Daoy (cell line): ENCODE data around the gene NTRK1. TPM values are rescaled to one million over a fixed set of nuclear protein-coding genes. Genes with fewer than 3 reads are reported as not detected.
A peak's percentile ranks its signal among the peaks of the same experiment; 100 is the strongest.

Source experiments
- DNase-seq: peaks from one replicate; pipeline ENCODE4 v3.0.0-alpha.2; 2015; ENCODE audit warnings: low read depth
- total RNA-seq: library from RNA; depleted of rRNA; stranded (reverse); fragments of >200 nt; shearing (Covaris generic); gene quantifications from 2 replicates; pipeline ENCODE4 v1.2.3, GENCODE V29; 2014; rRNA removed

Gene NTRK1
- total RNA-seq = 0.40 TPM in 1 of 2 replicates, not detected in the other

DNA sequence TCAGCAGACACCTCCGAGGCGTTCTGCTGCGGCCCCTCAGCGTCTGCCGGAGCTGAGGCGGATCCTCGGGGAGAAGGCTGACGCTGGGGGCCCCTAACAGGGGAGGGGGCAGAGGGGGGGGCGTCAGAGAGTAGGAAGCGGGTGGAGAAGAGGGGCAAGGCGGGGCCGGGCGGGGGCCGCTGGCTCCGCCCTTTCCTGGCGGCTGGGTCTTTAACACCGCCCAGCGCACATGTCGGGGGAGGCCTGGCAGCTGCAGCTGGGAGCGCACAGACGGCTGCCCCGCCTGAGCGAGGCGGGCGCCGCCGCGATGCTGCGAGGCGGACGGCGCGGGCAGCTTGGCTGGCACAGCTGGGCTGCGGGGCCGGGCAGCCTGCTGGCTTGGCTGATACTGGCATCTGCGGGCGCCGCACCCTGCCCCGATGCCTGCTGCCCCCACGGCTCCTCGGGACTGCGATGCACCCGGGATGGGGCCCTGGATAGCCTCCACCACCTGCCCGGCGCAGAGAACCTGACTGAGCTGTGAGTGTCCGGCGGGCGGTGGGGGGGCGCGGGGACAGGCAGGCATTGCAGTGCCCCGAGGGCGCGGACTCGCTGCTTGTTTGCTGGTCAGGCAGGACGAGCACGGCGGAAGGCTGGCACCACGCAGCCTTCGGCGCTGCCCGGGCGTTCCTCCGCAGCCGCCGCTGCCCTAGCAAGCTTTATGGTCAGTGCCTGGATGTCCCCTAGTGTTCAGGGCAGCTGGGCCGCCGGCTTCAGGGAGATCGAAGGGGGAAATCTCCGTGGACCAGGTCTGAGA, at the start of gene NTRK1:
NTRK1 (plus strand) TSS at position 238 of the 796 bp plus-strand sequence; CDS start at position 308, 70 bp downstream.
- peak; percentile 62 for DNase-seq

- no peak for DNase-seq
These were observed 49.5 kb upstream of the NTRK1 start for GRCh38 chr1:156811168-156811567.

GRCh38 chr1:156812293-156812990, 48.2 kb upstream of the NTRK1 start:
- no peak for DNase-seq

GRCh38 chr1:156813298-156813697, 47.4 kb upstream of the NTRK1 start:
- no peak for DNase-seq

- DNase-seq = peak; percentile 58
These were observed 46.7 kb upstream of the NTRK1 start for GRCh38 chr1:156813750-156814570.

DNA sequence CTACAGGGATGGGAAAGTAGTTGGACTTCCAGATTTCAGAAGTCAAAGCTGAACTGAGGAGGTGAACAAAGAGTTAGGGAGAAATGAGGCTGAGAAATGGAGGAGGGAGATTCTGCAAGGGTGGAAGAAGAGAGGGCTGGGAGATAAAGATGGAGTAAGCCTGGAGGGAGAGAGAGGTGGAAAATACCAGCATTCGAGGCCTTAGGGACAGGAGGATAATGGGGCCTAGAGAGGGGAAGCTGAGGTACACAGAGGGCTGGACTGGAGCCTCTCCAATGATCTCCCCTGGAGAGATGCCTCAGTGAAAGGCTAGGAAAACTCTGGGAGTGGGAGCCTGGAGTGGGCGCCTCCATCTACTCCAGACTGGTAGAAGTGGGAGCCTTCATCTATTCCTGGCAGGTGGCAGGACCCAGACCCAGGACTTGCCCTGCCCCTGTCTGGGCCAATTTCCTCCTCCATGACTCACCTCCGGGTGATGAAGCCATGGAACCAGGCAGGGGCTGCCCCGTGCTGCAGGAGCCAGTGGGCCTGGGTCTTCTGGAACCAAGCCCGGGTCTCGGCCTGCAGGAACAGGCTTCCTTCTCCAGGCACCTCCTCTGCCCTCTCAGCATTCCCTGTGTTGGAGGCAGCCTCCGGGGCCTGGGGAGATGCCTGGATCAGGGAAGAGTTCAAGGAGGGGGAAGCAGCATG, 45.9 kb upstream of the NTRK1 start:
- DNase-seq = peak; percentile 58

DNA sequence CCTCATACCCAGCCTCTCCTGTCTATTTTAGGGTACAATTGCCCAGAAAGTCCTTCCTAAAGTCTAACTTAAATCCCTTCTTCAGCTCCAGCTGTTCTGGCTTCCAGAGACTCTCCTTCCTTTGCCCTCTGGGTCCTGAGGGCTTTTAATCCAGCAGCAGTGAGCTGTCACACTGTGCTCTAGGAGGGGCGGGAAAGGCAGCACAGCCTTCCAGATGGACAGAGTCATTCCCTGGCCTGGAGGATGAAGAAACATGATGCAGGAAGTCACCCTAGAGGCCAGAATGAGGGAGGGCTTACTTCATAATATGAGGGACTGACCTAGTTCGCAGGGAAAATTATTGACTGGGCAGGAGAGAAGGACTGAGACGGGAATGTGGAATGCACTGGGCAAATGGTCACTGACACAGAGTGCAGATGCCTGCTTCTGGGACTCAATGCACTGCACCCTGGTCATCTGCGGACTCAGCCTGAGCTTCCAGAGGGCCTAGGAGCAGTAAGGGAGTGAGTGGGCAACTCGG, 45.3 kb upstream of the NTRK1 start:
- peak; percentile 69 for DNase-seq

- DNase-seq = no peak
These were observed 44.7 kb upstream of the NTRK1 start for GRCh38 chr1:156815961-156816422.

- DNase-seq = peak; percentile 87
These were observed 43.9 kb upstream of the NTRK1 start, which contains the start of gene SH2D2A for GRCh38 chr1:156816561-156817328. Gene SH2D2A, minus strand, starts transcription at chr1:156816848. Its CDS starts 140 bp downstream, at chr1:156816708.

GRCh38 chr1:156821801-156822200, 38.9 kb upstream of the NTRK1 start:
- peak; percentile 44 for DNase-seq

- no peak for DNase-seq
These were observed 38.0 kb upstream of the NTRK1 start for GRCh38 chr1:156822680-156823079.

- DNase-seq = no peak
These were observed 37.4 kb upstream of the NTRK1 start for GRCh38 chr1:156823210-156823790.

- DNase-seq = no peak
These were observed 34.0 kb upstream of the NTRK1 start for GRCh38 chr1:156826630-156827029.

- DNase-seq = no peak
These were observed 32.1 kb upstream of the NTRK1 start for GRCh38 chr1:156828400-156829124.

GRCh38 chr1:156832434-156832833, 28.2 kb upstream of the NTRK1 start:
- DNase-seq = no peak

- no peak for DNase-seq
These were observed 27.1 kb upstream of the NTRK1 start for GRCh38 chr1:156833603-156834002.

- no peak for DNase-seq
These were observed 26.3 kb upstream of the NTRK1 start for GRCh38 chr1:156834322-156834721.

GRCh38 chr1:156836041-156836654, 24.5 kb upstream of the NTRK1 start:
- no peak for DNase-seq

GRCh38 chr1:156836892-156837291, 23.8 kb upstream of the NTRK1 start:
- no peak for DNase-seq
